Fibroblast of peridontal ligament (primary cell): ENCODE data around the gene ZYG11B.
"Not testable (repeated sequence)": the region's sequence is repeated elsewhere in the genome, so short reads cannot be mapped to it uniquely, and the experiment has no call there.

Source experiments
- DNase-seq: peaks from one replicate; pipeline ENCODE4 v3.0.0-alpha.2; 2010; ENCODE audit errors: extremely low read depth

The ZYG11B gene

DNA sequence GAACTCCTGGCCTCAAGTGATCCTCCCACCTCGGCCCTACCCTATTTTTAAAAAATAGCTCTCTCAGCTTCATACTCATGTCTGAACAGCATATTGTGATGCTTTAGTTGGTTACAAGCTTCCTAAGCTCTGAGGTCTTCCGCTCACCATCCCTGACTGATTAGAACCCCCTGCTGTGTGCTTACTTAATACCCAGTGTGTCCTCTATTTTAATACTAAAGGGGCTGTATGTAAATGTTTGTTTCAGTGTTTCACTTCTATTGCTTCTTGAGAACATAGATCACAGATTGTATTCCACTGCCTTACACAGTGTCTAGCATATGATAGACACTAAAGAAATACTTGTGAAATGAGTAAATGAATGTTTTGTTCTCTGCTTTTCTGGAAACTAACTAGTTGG, 29.8 kb downstream of the ZYG11B start:
- DNase-seq = no peak

- DNase-seq = no peak
Measured at GRCh38 chr1:52759908-52760307, 33.7 kb downstream of the ZYG11B start.

GRCh38 chr1:52767596-52768280, 41.5 kb downstream of the ZYG11B start:
- DNase-seq = no peak

- no peak for DNase-seq
Measured at GRCh38 chr1:52769346-52770033, 43.2 kb downstream of the ZYG11B start.

DNA sequence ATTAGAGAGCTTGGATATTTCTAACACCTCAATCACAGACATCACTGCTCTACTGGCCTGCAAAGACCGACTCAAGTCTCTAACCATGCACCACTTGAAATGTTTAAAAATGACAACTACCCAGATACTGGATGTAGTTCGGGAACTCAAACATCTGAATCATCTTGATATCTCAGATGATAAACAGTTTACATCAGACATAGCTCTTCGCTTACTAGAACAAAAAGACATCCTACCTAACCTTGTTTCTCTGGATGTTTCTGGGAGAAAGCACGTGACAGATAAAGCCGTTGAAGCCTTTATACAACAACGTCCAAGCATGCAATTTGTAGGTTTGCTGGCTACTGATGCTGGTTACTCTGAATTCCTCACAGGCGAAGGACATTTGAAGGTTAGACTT, 45.1 kb downstream of the ZYG11B start:
- no peak for DNase-seq

DNA sequence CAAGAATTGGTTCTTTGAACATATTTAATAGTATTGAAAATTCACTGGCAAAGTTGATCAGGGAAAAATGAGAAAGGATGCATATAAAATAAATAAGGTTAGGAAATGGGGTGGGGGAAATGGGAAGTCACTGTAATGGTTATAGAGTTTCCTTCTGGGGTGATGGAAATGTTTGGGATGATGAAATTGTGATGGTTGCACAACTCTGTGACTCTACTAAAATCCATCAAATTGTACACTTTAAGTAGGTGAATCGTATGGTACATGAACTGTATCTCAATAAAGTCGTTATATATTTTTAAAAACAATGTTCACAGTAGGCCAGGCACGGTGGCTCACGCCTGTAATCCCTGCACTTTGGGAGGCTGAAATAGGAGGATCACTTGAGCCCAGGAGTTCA, 59.9 kb downstream of the ZYG11B start:
- DNase-seq = peak; percentile 2

DNA sequence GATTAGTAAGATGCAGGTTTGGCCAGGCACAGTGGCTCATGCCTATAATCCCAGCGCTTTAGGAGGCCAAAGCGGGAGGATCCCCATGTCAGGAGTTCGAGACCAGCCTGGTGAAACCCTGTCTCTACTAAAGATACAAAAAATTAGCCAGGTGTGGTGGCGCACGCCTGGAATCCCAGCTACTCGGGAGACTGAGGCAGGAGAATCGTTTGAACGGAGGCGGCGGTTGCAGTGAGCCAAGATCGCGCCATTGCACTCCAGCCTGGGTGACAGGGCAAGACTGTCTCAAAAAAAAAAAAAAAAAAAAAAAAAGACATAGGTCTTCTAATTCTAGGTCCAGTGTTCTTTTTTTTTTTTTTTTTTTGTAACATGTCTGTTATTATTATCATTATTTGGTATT, 64.2 kb downstream of the ZYG11B start:
- not testable (repeated sequence) for DNase-seq

GRCh38 chr1:52792036-52792435, 65.8 kb downstream of the ZYG11B start:
- no peak for DNase-seq

DNA sequence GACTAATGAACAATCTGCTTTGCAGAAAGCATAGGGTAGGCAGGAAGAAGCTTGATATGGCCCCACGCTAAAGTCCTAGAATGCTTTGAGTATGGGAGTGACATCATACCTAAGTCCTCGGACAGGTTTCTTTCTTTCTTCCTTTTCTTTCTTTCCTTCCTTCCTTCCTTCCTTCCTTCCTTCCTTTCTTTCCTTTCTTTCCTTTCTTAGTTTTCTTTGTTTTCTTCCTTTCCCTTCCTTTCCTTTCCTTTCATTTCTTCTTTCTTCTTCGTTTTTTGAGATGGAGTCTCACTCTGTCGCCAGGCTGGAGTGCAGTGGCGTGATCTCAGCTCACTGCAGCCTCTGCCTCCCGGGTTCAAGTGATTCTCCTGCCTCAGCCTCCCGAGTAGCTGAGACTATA, 67.5 kb downstream of the ZYG11B start:
- not testable (repeated sequence) for DNase-seq

GRCh38 chr1:52795464-52795863, 69.2 kb downstream of the ZYG11B start:
- DNase-seq = no peak

GRCh38 chr1:52798331-52798730, 72.1 kb downstream of the ZYG11B start:
- no peak for DNase-seq

- no peak for DNase-seq
Measured at GRCh38 chr1:52801011-52801410, 74.8 kb downstream of the ZYG11B start.

- DNase-seq = not testable (repeated sequence)
Measured at GRCh38 chr1:52804083-52804482, 77.8 kb downstream of the ZYG11B start.

- DNase-seq = no peak
Measured at GRCh38 chr1:52814465-52814864, 88.2 kb downstream of the ZYG11B start.

GRCh38 chr1:52820830-52821229, 94.6 kb downstream of the ZYG11B start:
- DNase-seq = not testable (repeated sequence)

DNA sequence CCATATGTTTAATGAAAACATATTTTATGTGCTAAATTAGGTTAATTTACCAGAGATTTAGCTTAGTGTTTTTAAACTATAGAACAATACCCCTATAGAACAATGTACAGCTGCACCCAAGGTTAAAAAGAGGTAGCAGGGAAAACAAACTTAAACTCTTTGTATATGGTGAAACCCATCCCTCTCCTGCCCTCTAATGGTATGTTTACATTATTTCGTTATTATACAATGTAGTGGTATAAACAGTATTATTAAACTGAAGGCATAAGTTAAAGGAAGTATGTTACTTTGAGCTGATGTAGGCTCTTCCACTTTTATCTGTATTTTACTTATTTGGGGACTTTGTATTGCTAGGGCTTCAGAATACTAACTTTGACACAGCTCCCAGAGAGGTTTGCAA, 99.6 kb downstream of the ZYG11B start:
- no peak for DNase-seq

GRCh38 chr1:52834798-52835197, 108.5 kb downstream of the ZYG11B start:
- DNase-seq = no peak

DNA sequence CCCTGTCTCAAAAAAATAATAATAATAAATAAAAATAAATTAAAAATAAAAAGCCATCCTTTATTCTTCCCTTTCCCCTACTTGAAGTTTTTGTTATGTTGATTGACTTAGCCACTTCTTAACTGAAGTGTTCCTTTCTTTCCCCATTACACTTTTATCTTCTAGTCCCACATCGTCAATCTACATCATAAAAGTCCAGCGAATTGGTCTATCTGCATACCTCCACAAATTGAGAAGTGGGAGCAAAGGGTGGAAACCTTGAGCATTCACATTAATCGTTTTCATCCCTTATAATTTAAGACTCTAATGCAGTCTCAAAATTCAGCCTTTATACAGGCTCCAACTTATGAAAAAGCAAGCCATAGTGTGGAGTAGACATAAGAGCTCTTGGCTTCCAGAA, 109.8 kb downstream of the ZYG11B start:
- DNase-seq = no peak

DNA sequence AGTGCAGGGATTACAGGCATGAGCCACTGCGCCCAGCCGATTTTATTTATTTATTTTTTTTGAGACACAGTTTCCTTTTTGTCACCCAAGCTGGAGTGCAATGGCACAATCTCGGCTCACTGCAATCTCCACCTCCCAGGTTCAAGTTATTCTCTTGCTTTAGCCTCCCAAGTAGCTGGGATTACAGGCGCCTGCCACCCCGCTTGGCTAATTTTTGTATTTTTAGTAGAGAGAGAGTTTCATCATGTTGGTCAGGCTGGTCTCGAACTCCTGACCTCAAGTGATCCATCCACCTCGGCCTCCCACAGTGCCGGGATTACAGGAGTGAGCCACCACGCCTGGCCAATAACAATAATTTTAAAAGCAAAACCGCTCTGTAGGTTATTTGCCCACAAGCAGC, 112.9 kb downstream of the ZYG11B start:
- DNase-seq = not testable (repeated sequence)

DNA sequence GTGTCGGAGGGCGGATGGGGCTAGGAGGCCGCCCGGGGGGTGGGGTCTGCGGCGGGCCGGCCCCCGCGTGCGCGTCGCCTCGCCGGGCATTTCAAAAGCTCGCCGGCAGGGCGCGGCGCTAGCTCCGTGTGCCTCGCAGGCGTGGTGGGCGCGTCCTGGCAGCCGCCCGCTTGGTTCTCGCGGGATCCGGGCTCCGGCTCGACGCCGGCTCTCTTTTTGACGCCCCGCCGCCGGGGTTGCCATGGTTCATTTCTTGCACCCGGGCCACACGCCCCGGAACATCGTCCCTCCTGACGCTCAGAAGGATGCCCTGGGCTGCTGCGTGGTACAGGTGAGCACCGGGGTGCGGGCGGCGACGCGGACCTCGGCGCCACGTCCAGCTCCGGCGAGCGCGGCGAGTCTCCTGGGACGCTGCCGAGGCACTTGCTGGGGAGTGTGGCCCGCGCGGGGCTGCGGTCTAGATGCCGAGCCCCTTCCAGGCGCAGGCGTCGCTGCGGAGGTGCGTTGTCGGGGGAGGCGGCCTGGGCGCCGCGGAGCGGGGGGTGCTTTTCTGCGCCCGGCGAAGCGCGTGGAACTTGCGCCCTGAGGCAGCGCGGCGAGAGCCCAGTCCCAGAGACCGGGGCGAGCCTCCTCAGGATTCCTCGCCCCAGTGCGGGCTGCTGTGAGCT, 116.5 kb downstream of the ZYG11B start, which contains the start of gene ZYG11A:
ZYG11A (plus strand) TSS at position 118 of the 668 bp plus-strand sequence; CDS start at position 242, 124 bp downstream.
- DNase-seq = peak; percentile 41

DNA sequence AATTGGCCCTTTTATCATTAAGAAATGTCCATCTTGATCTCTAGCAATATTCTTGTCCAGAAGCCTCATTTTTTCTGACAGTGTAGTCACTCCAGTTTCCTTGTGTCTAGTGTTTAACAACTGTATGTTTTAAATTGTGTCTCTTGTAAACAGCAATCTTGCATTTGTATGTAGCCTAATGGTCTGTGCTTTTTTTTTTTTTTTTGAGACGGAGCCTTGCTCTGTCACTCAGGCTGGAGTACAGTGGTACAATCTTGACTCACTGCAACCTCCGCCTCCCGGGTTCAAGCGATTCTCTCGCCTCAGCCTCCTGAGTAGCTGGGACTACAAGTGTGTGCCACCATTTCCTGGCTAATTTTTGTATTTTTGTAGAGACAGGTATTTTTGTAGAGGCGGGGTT, 118.9 kb downstream of the ZYG11B start:
- not testable (repeated sequence) for DNase-seq

DNA sequence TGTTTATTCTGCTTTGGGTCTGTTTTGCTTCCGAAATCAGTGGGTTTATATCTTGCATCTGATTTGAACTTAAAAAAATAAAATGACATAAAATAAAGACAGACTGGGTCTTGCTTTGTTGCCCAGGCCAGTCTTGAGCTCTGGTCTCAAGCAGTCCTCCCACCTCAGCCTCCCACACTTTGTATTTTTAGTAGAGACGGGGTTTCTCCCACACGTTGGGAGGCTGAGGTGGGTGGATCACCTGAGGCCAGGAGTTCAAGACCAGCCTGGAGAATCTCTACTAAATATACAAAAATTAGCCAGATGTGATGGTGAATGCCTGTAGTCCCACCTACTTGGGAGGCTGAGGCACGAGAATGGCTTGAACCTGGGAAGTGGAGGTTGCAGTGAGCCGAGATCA, 122.2 kb downstream of the ZYG11B start:
- DNase-seq = no peak

- no peak for DNase-seq
Measured at GRCh38 chr1:52850951-52851350, 124.7 kb downstream of the ZYG11B start.
